Stimulated activated CD4-positive, alpha-beta T cell treated with anti-CD3 and anti-CD28 coated beads, Interleukin-15, amount 100 ng/mL, for 24 hours (primary cell): Measurements from ENCODE around the gene SOX5.

Experiments
- DNase-seq: peaks from one replicate; pipeline ENCODE4 v3.0.0-alpha.2; 2020

Gene SOX5

GRCh38 chr12:23579257-23579656, 370.2 kb downstream of the SOX5 start:
- DNase-seq = no peak

- no peak for DNase-seq
Observed at GRCh38 chr12:23576372-23576771, 373.1 kb downstream of the SOX5 start.

- DNase-seq = no peak
Observed at GRCh38 chr12:23569356-23569755, 380.1 kb downstream of the SOX5 start.

GRCh38 chr12:23566133-23566532, 383.3 kb downstream of the SOX5 start:
- DNase-seq = no peak

- DNase-seq = no peak
Observed at GRCh38 chr12:23564451-23565152, 384.9 kb downstream of the SOX5 start.

GRCh38 chr12:23561364-23562345, 387.8 kb downstream of the SOX5 start:
- no peak for DNase-seq

GRCh38 chr12:23560611-23561010, 388.9 kb downstream of the SOX5 start:
- DNase-seq = no peak

GRCh38 chr12:23559268-23559753, 390.2 kb downstream of the SOX5 start:
- DNase-seq = no peak

GRCh38 chr12:23556661-23557060, 392.8 kb downstream of the SOX5 start:
- no peak for DNase-seq

- DNase-seq = no peak
Observed at GRCh38 chr12:23555825-23556207, 393.7 kb downstream of the SOX5 start.

- DNase-seq = no peak
Observed at GRCh38 chr12:23555180-23555824, 394.2 kb downstream of the SOX5 start.

GRCh38 chr12:23552417-23552816, 397.1 kb downstream of the SOX5 start:
- no peak for DNase-seq

GRCh38 chr12:23550753-23551152, 398.7 kb downstream of the SOX5 start:
- DNase-seq = no peak

- no peak for DNase-seq
Observed at GRCh38 chr12:23548742-23549141, 400.7 kb downstream of the SOX5 start.

GRCh38 chr12:23546756-23547155, 402.7 kb downstream of the SOX5 start:
- no peak for DNase-seq

GRCh38 chr12:23543767-23544166, 405.7 kb downstream of the SOX5 start:
- DNase-seq = no peak

GRCh38 chr12:23542187-23542586, 407.3 kb downstream of the SOX5 start:
- DNase-seq = no peak

- no peak for DNase-seq
Observed at GRCh38 chr12:23540572-23540971, 408.9 kb downstream of the SOX5 start.

- no peak for DNase-seq
Observed at GRCh38 chr12:23536293-23536692, 413.2 kb downstream of the SOX5 start.

- no peak for DNase-seq
Observed at GRCh38 chr12:23535441-23535840, 414.0 kb downstream of the SOX5 start.

- DNase-seq = no peak
Observed at GRCh38 chr12:23534196-23534595, 415.3 kb downstream of the SOX5 start.

GRCh38 chr12:23533699-23534098, 415.8 kb downstream of the SOX5 start:
- DNase-seq = no peak

GRCh38 chr12:23533265-23533664, 416.2 kb downstream of the SOX5 start:
- DNase-seq = no peak
